GM21576 (cell line): ENCODE data around the gene LAIR1.
"Not testable (repeated sequence)": the region's sequence is repeated elsewhere in the genome, so short reads cannot be mapped to it uniquely, and the experiment has no call there.

Experiments
- ATAC-seq: cut with Tn5 transposase; IDR thresholded peaks from one replicate; pipeline ENCODE4 v1.9.1; 2021; ENCODE audit warnings: mild to moderate bottlenecking, moderate library complexity; ENCODE audit not compliant: unreplicated experiment

LAIR1 gene

GRCh38 chr19:54364775-54365257 lies at the start of gene LAIR1:
Gene LAIR1, minus strand, starts transcription at chr19:54364931. Its CDS starts 127 bp downstream, at chr19:54364804.
- no peak for ATAC-seq

- no peak for ATAC-seq
These were observed 49.4 kb upstream of the LAIR1 start for GRCh38 chr19:54414156-54414555.

- no peak for ATAC-seq
These were observed 48.1 kb upstream of the LAIR1 start for GRCh38 chr19:54412877-54413276.

GRCh38 chr19:54411033-54411432 lies 46.3 kb upstream of the LAIR1 start:
- ATAC-seq = no peak

GRCh38 chr19:54408456-54409026 lies 43.8 kb upstream of the LAIR1 start:
- ATAC-seq = no peak

- no peak for ATAC-seq
These were observed 43.0 kb upstream of the LAIR1 start for GRCh38 chr19:54407780-54408179.

GRCh38 chr19:54405628-54406027 lies 40.9 kb upstream of the LAIR1 start:
- no peak for ATAC-seq

GRCh38 chr19:54403054-54403453 lies 38.3 kb upstream of the LAIR1 start:
- ATAC-seq = no peak

- ATAC-seq = no peak
These were observed 36.2 kb upstream of the LAIR1 start for GRCh38 chr19:54400913-54401312.

GRCh38 chr19:54399189-54399588 lies 34.5 kb upstream of the LAIR1 start:
- ATAC-seq = no peak

GRCh38 chr19:54395685-54396084 lies 31.0 kb upstream of the LAIR1 start:
- ATAC-seq = no peak

GRCh38 chr19:54393381-54393780 lies 28.6 kb upstream of the LAIR1 start:
- no peak for ATAC-seq

- no peak for ATAC-seq
These were observed 27.4 kb upstream of the LAIR1 start for GRCh38 chr19:54392105-54392504.

GRCh38 chr19:54391589-54392061 lies 26.9 kb upstream of the LAIR1 start:
- no peak for ATAC-seq

- ATAC-seq = no peak
These were observed 26.3 kb upstream of the LAIR1 start for GRCh38 chr19:54390942-54391577.

- no peak for ATAC-seq
These were observed 24.8 kb upstream of the LAIR1 start for GRCh38 chr19:54389553-54389952.

GRCh38 chr19:54388802-54389139 lies 24.0 kb upstream of the LAIR1 start:
- no peak for ATAC-seq

GRCh38 chr19:54387991-54388801 lies 23.5 kb upstream of the LAIR1 start:
- ATAC-seq = no peak

GRCh38 chr19:54383330-54383729 lies 18.6 kb upstream of the LAIR1 start:
- ATAC-seq = no peak

- ATAC-seq = not testable (repeated sequence)
These were observed 17.3 kb upstream of the LAIR1 start for GRCh38 chr19:54382041-54382440.

- ATAC-seq = no peak
These were observed 16.2 kb upstream of the LAIR1 start for GRCh38 chr19:54380897-54381296.

- ATAC-seq = no peak
These were observed 14.5 kb upstream of the LAIR1 start for GRCh38 chr19:54379187-54379678.
